ENCODE measurements around the gene TOX3.

DNA sequence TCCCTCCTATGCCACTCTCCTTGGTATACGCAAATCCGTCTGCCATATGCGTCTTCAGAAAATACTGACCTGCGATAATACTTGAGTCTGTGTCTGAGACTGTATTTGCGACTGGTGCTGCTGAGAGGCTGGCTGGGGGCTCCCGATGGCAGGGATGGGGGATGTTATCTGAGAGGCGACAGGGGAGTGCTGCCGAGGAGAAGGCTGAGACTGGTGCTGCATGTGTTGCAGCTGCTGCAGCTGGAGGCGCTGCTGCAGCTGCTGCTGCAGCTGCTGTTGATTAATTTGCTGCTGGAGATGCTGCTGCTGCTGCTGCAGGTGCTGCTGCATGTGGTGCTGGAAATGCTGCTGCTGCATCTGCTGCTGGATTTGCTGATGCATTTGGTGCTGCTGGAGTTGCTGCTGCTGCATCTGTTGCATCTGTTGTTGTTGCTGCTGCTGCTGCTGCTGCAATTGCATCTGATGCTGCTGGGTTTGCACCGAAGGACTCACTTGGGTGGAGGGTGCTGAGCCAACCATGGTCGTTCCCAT is 107.7 kb downstream of the TOX3 start:
- TF ChIP-seq, protein P1, sequence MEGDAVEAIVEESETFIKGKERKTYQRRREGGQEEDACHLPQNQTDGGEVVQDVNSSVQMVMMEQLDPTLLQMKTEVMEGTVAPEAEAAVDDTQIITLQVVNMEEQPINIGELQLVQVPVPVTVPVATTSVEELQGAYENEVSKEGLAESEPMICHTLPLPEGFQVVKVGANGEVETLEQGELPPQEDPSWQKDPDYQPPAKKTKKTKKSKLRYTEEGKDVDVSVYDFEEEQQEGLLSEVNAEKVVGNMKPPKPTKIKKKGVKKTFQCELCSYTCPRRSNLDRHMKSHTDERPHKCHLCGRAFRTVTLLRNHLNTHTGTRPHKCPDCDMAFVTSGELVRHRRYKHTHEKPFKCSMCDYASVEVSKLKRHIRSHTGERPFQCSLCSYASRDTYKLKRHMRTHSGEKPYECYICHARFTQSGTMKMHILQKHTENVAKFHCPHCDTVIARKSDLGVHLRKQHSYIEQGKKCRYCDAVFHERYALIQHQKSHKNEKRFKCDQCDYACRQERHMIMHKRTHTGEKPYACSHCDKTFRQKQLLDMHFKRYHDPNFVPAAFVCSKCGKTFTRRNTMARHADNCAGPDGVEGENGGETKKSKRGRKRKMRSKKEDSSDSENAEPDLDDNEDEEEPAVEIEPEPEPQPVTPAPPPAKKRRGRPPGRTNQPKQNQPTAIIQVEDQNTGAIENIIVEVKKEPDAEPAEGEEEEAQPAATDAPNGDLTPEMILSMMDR (conservative IDR thresholded peaks at IDR 0.05; ENCODE audit: low read depth, low read length): no peak
- TF ChIP-seq EZH2 (IDR thresholded peaks at IDR 0.05; ENCODE audit: borderline replicate concordance, low read depth, low read length, poor library complexity, severe bottlenecking): no peak
